ENCODE data around the gene MPHOSPH6.

DNA sequence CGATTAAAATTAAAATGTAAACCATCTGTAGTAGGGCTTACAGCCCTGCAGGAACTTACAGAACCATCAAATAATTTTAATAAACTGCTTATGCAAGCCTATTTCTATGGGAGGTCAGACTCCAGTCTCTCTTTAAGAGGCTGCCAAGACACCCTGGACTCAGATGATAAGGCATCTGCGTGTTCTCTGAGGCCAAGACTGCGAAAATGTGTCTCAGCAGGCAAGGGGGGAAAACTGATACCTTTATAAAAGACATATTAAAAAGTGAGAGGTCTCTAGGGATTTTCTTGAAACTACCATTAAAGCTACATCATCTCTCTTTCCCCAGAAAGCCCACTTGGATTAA is 32.2 kb downstream of the MPHOSPH6 start:
- TF ChIP-seq POLR2A (IDR thresholded peaks at IDR 0.05; ENCODE audit: low read length) = no peak
- TF ChIP-seq GATA1 (IDR thresholded peaks at IDR 0.05; ENCODE audit: low read depth, low read length) = no peak
